GM18907 (cell line): Measurements from ENCODE around the gene DOK4.
"Not testable (repeated sequence)": the region's sequence is repeated elsewhere in the genome, so short reads cannot be mapped to it uniquely, and the experiment has no call there.

Experiments
- ATAC-seq: cut with Tn5 transposase; IDR thresholded peaks from one replicate; pipeline ENCODE4 v1.9.1; 2021; ENCODE audit warnings: mild to moderate bottlenecking, moderate library complexity; ENCODE audit not compliant: unreplicated experiment

DOK4 gene

GRCh38 chr16:57503366-57503765 lies 17.1 kb upstream of the DOK4 start:
- no peak for ATAC-seq

- no peak for ATAC-seq
Measured at GRCh38 chr16:57502048-57502775, 15.9 kb upstream of the DOK4 start.

- ATAC-seq = no peak
Measured at GRCh38 chr16:57501492-57501891, 15.2 kb upstream of the DOK4 start.

GRCh38 chr16:57500578-57501111 lies 14.4 kb upstream of the DOK4 start:
- ATAC-seq = no peak

GRCh38 chr16:57499941-57500340 lies 13.6 kb upstream of the DOK4 start:
- ATAC-seq = not testable (repeated sequence)

- no peak for ATAC-seq
Measured at GRCh38 chr16:57498031-57498430, 11.7 kb upstream of the DOK4 start.

- ATAC-seq = no peak
Measured at GRCh38 chr16:57497121-57497520, 10.8 kb upstream of the DOK4 start.

- no peak for ATAC-seq
Measured at GRCh38 chr16:57493767-57494166, 7.5 kb upstream of the DOK4 start.

- ATAC-seq = no peak
Measured at GRCh38 chr16:57489229-57489628, 2.9 kb upstream of the DOK4 start.

- ATAC-seq = no peak
Measured at GRCh38 chr16:57486858-57487834, 853 bp upstream of the DOK4 start.

- ATAC-seq = no peak
Measured at GRCh38 chr16:57485091-57485915, 990 bp downstream of the DOK4 start.

- ATAC-seq = no peak
Measured at GRCh38 chr16:57484515-57485005, 1.7 kb downstream of the DOK4 start.

GRCh38 chr16:57483725-57484514 lies 2.4 kb downstream of the DOK4 start:
- no peak for ATAC-seq

- no peak for ATAC-seq
Measured at GRCh38 chr16:57482845-57483545, 3.3 kb downstream of the DOK4 start.

- no peak for ATAC-seq
Measured at GRCh38 chr16:57481421-57481820, 4.9 kb downstream of the DOK4 start.

GRCh38 chr16:57480754-57481230 lies 5.5 kb downstream of the DOK4 start:
- no peak for ATAC-seq

GRCh38 chr16:57479976-57480753 lies 6.1 kb downstream of the DOK4 start:
- no peak for ATAC-seq
